Heart left ventricle (tissue), 13 donors: Measurements from ENCODE around the gene VIT.

ENCODE experiments used
- POLR2A ChIP-seq, 2 donors: fragments of 450-650 bp; IDR thresholded peaks; one replicate each; pipeline ENCODE4 v1.6.1; 2017; ENCODE audit warnings: antibody characterized with exemption in 2 of 2, mild to moderate bottlenecking in 2 of 2, moderate library complexity in 2 of 2
- TF ChIP-seq, protein P1 (sequence below), 12 donors: fragments of 200-600 bp; sonication (generic) in 4 of 12; IDR thresholded peaks; one replicate each; pipeline versions ENCODE4 v1.5.0 to v1.8.0; 2018 to 2022; ENCODE audit warnings: antibody characterized with exemption in 12 of 12, mild to moderate bottlenecking in 5 of 12
- donor health status: ischemic (EF 13 %, LVEDD 7.1; RV severe dilation, severe dysfunction).
- donor health status: DM: no; HTN: yes; CAD: no.
- donor health status: DM: no; HTN: no; CAD: no.
- donor health status: ischemic (EF 25% LVEDD 6.9; RV normal size, moderate dysfunction).
- donor health status: ischemic (EF 25% LVEDD 5.7; RV mildly dilated, moderate dysfunction).
- donor health status: ischemic (EF 35%, LVEDD 5.7; RV mildly dilated, moderate dysfunction).
- donor health status: nonischemic (EF 11% LVEDD 7.7; RV severe dilation, severe dysfunction).
- donor health status: DM: yes; HTN: yes; CAD: no.
- donor health status: PGD.
- donor health status: ischemic (EF 29% LVEDD 5.4; RV normal size, mild dysfunction).
- donor health status: nonischemic (EF 23%, LVEDD 6.1; RV moderate dilation, normal function).

DNA sequence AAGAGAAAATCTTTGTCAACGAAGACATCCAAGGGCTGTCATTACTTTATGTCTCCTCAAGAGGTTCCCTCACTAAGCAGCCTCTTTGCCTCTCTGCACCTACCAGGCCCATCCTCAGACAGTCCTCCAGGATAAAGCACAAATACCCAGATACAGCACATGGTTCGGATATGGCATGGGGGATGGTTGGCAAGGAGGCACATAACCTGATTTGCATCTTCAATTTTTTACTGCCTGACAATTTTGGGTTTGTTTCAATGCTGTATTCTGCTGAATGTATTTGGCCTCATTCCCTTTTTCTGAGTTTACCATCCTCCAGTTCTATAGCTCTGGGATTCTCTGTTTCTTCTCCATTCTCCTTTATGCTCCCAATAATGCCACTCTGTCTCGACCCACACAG is 78.8 kb downstream of the VIT start:
- TF ChIP-seq, protein P1, sequence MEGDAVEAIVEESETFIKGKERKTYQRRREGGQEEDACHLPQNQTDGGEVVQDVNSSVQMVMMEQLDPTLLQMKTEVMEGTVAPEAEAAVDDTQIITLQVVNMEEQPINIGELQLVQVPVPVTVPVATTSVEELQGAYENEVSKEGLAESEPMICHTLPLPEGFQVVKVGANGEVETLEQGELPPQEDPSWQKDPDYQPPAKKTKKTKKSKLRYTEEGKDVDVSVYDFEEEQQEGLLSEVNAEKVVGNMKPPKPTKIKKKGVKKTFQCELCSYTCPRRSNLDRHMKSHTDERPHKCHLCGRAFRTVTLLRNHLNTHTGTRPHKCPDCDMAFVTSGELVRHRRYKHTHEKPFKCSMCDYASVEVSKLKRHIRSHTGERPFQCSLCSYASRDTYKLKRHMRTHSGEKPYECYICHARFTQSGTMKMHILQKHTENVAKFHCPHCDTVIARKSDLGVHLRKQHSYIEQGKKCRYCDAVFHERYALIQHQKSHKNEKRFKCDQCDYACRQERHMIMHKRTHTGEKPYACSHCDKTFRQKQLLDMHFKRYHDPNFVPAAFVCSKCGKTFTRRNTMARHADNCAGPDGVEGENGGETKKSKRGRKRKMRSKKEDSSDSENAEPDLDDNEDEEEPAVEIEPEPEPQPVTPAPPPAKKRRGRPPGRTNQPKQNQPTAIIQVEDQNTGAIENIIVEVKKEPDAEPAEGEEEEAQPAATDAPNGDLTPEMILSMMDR (IDR thresholded peaks at IDR 0.05): no peak
- TF ChIP-seq POLR2A (IDR thresholded peaks at IDR 0.05): no peak
